Measurements from ENCODE around the gene TRMT13.
A peak's percentile ranks its signal among the peaks of the same experiment; 100 is the strongest.
"Not testable (repeated sequence)": the region's sequence is repeated elsewhere in the genome, so short reads cannot be mapped to it uniquely, and the experiment has no call there.

Gene TRMT13

DNA sequence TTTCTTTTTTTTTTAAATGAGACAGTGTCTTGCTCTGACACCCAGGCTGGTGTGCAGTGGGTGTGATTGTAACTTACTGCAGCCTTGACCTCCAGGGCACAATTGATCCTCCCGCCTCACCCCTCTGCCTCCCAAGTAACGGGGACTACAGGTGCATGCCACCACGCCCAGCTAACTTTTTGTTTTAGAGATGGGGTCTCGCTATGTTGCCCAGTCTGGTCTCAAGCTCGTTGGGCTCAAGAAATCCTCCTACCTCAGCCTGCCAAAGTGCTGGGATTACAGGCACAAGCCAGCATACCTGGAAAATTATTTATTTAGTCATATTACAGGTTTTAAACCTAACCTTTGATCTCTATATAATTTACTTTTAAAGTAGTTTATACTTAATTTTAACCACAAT lies 31.7 kb downstream of the TRMT13 start:
- DNase-seq: no peak

DNA sequence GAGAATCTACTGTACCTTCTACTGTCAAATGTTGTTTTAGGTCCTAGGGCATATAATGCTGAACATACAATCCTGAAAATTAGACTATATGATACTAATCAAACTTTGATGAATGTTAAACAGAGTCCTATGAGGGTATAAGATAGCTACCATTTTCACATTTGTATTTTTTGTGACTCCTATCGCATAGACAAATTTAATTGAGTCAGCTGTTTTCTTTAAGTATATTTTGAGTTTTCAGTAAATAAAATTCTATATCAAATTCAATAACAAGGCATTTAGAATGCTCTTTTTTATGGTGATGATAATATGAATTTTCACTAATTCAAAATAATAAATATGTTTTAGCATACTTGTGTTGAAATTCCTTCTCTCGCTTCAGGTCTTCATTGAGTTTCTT lies 35.1 kb downstream of the TRMT13 start:
- DNase-seq: no peak

DNA sequence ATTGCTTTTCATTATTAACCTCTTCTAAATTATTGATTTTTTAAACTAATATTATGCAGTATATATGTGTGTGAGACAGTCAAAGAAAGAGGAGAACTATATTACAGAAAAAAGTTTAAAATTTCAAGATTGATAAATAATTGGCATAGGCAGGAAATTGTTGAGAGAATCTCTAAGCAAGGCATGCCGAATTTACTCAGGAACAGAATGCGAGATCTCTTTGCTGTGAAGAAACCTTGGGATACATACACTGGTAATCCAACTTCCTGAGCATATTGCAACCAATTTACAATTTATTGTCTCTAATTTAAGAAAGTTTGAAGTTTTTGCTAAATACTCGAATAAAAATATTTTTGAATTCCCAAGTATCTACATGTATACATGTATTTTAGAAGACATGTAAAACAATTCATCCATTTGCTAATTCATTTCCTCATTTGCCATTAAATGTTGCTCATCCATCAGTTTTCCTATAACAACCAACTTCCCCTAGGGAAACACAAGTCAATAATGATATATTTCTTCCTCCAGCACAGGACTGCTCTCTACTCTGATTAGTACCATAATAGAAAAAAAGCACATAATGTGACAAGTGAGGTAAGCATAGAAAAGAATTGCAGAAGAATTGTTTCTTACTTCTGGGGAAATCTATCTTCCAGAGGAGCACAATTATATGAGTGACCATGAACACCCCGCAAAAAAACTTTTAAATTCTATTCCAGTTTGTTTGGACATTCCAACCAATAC lies 44.5 kb downstream of the TRMT13 start:
- no peak for DNase-seq

DNA sequence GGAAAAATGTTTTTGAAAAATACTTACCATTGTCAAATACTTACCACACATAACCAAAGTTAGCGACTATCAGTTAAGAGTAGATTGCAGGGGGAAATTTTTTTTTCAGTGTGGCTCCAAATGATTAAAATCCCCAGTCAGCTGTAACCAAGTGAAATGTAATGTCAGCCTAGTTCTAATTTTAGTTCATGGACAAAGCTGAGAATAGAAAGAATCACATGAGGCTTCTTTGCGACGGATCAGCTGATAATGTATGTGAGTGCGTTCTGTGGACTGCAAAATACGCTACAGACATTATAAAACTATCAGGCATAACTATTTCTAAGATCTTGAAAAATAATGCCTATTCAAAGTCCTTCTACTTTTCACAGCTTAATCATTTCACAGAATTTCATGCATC lies 45.1 kb downstream of the TRMT13 start, which contains the start of gene LRRC39:
Gene LRRC39 (minus strand): TSS at position 166 of the 400 bp plus-strand sequence. CDS start 9,740 bp downstream, outside the sequence.
- no peak for DNase-seq

DNA sequence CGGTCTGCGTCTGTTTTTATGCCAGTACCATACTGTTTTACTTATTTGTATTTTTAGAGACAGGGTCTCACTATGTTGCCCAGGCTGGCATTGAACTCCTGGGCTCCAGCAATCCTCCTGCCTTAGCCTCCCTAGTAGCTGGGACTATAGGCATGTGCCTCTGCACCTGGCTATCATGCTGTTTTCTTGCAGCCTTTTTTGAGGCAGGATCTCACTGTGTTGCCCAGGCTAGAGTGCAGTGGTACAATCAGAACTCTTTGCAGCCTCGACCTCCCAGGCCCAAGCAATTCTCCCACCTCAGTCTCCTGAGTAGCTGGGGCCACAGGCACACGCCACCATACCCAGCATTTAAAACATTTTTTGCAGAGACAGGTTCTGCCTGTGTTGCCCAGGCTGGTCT lies 50.4 kb downstream of the TRMT13 start:
- DNase-seq: no peak

DNA sequence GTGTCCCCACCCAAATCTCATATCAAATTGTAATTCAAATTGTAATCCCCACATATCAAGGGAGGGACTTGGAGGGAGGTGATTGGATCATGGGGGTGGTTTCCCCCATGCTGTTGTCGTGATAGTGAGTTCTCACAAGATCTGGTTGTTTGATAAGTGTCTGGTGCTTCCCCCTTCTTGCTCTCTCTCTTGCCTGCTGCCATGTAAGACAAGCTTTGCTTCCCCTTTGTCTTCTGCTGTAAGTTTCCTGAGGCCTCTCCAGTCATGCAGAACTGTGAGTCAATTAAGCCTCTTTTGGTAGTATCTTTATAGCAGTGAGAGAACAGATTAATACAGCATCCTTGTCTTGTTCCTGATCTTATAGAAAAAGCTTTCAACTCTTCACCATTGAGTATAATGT lies 51.6 kb downstream of the TRMT13 start:
- no peak for DNase-seq

DNA sequence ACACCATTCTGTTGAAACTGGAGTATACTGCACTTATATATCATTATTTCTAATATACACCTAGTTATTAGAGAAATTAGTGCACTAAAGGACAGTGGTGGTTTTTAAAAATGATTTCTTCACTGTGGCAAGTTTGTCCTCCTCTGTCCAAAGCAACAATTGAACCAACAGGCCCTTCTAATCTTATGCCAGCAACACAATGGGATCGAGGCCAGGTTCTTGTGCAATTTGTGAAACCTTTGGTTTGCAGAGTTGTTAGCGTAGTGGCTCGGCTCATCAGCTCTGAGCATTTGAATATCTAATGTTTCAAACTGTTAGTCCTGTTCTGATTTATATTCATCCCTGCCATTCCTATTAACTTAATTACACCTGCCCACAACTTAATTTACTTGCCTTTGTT lies 54.9 kb downstream of the TRMT13 start:
- peak; percentile 58 for DNase-seq

DNA sequence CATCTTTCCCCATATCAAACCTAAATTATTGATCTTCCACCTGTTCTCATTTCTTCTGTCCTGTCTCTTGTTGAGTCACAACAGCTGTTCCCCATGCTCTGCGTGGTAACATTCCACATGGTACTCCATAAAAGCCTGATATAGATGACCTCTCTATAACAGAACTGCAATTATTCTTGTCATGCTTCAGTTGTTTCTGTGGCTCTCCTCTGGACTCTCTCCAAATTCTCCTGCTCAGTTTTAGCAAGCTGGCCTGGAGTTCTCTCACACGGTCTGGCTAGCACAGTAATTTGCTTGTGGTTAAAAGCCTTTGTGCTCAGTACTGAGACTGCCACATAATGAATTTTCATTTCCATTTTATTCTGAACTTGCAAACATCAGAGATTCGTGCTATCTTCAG lies 55.7 kb downstream of the TRMT13 start:
- DNase-seq: peak; percentile 98

DNA sequence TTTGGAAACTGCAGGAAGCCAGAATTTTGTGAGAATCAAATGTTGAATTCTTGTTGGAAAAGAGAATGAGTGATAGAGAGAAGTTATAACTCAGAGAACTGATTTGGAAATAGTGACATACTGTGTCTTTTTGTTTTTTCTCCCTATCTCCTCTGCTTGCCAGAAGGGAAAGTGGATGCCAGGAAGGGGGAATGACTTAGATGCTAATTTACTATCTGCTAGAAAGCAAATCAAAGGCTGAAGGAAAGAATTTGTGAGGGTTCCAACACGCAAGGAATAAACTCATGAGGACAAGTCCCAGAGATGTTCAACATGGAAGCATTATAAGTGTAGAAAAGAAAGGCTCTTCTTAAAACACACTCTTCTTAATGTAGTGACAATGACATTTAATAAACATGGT lies 65.6 kb downstream of the TRMT13 start:
- no peak for DNase-seq

DNA sequence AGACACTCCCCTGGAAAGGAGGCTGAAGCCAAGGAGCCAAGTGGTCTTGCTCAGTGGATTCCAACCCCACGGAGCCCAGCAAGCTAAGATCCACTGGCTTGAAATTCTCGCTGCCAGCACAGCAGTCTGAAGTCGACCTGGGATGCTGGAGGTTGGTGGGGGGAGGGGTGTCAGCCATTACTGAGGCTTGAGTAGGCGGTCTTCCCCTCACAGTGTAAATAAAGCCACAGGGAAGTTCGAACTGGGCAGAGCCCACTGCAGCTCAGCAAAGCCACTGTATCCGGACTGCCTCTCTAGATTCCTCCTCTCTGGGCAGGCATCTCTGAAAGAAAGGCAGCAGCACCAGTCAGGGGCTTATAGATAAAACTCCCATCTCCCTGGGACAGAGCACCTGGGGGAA lies 67.1 kb downstream of the TRMT13 start:
- DNase-seq: not testable (repeated sequence)
